ENCODE data around the gene NUDT10.

The NUDT10 gene

DNA sequence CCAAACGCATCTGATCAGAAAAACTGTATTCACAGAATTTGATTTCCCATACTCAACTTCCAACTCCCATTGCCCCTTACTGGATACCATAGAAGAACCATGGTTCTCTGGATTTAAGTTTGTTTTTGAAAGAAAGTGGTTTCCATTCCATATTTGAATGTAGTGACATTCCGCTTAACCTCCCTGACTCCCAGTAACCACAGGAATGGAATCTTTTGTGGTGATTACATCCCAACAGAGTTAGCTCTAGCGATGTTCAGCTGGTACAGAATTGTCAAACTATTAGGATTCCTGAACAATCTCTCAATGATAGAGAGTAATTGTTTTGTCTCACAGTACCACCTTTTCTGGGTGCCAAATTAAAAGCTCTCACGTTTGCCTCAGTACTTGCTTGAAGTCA is 1.7 kb downstream of the NUDT10 start:
- Histone ChIP-seq H3K27ac (ENCODE audit: low read length) (no peak overlapping the region), H3K79me2 (ENCODE audit: low read length) (no peaks in the 10 kb centered on the region), H3K36me3 (replicated peaks; ENCODE audit: low read depth, low read length) (no peaks in the 10 kb centered on the region), H3K4me3 (ENCODE audit: low read length) (no peak overlapping the region), H3K9ac (ENCODE audit: low read length) (no peak overlapping the region), H3K4me2 (ENCODE audit: low read length) (no peak overlapping the region), H4K20me1 (ENCODE audit: insufficient read depth, low read length) (no peaks in the 10 kb centered on the region), H3K9me3 (ENCODE audit: insufficient read depth, low read length) (no peaks in the 10 kb centered on the region), H2AFZ (ENCODE audit: low read depth, low read length) (no peak overlapping the region), H3K4me1 (ENCODE audit: low read length) (no peaks in the 10 kb centered on the region), H3K27me3 (ENCODE audit: low read depth, low read length) (no peaks in the 10 kb centered on the region)
- TF ChIP-seq CTCF (IDR thresholded peaks at IDR 0.05; ENCODE audit: low read depth, low read length) (no peak), EZH2phosphoT487 (IDR thresholded peaks at IDR 0.05; ENCODE audit: low read depth) (no peak)

GRCh38 chrX:51336584-51336983 is 4.0 kb downstream of the NUDT10 start:
- Histone ChIP-seq H2AFZ (ENCODE audit: low read depth, low read length) (no peak overlapping the region), H4K20me1 (ENCODE audit: insufficient read depth, low read length) (no peaks in the 10 kb centered on the region), H3K9me3 (ENCODE audit: insufficient read depth, low read length) (no peaks in the 10 kb centered on the region), H3K4me1 (ENCODE audit: low read length) (no peaks in the 10 kb centered on the region), H3K27me3 (ENCODE audit: low read depth, low read length) (no peaks in the 10 kb centered on the region), H3K27ac (ENCODE audit: low read length) (no peak overlapping the region), H3K9ac (ENCODE audit: low read length) (no peak overlapping the region), H3K4me3 (ENCODE audit: low read length) (no peak overlapping the region), H3K4me2 (ENCODE audit: low read length) (no peak overlapping the region), H3K79me2 (ENCODE audit: low read length) (no peaks in the 10 kb centered on the region), H3K36me3 (replicated peaks; ENCODE audit: low read depth, low read length) (no peaks in the 10 kb centered on the region)
- TF ChIP-seq CTCF (IDR thresholded peaks at IDR 0.05; ENCODE audit: low read depth, low read length) (peak; percentile 52), EZH2phosphoT487 (IDR thresholded peaks at IDR 0.05; ENCODE audit: low read depth) (no peak)

GRCh38 chrX:51361251-51361650 is 28.6 kb downstream of the NUDT10 start:
- H3K27me3 ChIP-seq (ENCODE audit: low read depth, low read length) = no peaks in the 10 kb centered on the region
- H3K9ac ChIP-seq (ENCODE audit: low read length) = no peak overlapping the region
- H3K27ac ChIP-seq (ENCODE audit: low read length) = no peak overlapping the region
- no peaks in the 10 kb centered on the region for H3K36me3 ChIP-seq (replicated peaks; ENCODE audit: low read depth, low read length)
- H3K9me3 ChIP-seq (ENCODE audit: insufficient read depth, low read length) = no peaks in the 10 kb centered on the region
- H3K4me3 ChIP-seq (ENCODE audit: low read length) = no peak overlapping the region
- H3K79me2 ChIP-seq (ENCODE audit: low read length) = no peaks in the 10 kb centered on the region
- no peak overlapping the region for H3K4me2 ChIP-seq (ENCODE audit: low read length)
- H4K20me1 ChIP-seq (ENCODE audit: insufficient read depth, low read length) = no peaks in the 10 kb centered on the region
- H3K4me1 ChIP-seq (ENCODE audit: low read length) = no peaks in the 10 kb centered on the region
- no peak overlapping the region for H2AFZ ChIP-seq (ENCODE audit: low read depth, low read length)
- TF ChIP-seq CTCF (IDR thresholded peaks at IDR 0.05; ENCODE audit: low read depth, low read length) (no peak), EZH2phosphoT487 (IDR thresholded peaks at IDR 0.05; ENCODE audit: low read depth) (no peak)

- Histone ChIP-seq H3K4me1 (ENCODE audit: low read length) (no peaks in the 10 kb centered on the region), H3K9me3 (ENCODE audit: insufficient read depth, low read length) (no peaks in the 10 kb centered on the region), H3K36me3 (replicated peaks; ENCODE audit: low read depth, low read length) (no peaks in the 10 kb centered on the region), H3K27me3 (ENCODE audit: low read depth, low read length) (no peaks in the 10 kb centered on the region), H3K9ac (ENCODE audit: low read length) (no peak overlapping the region), H3K79me2 (ENCODE audit: low read length) (no peaks in the 10 kb centered on the region), H3K4me2 (ENCODE audit: low read length) (no peak overlapping the region), H3K27ac (ENCODE audit: low read length) (no peak overlapping the region), H2AFZ (ENCODE audit: low read depth, low read length) (no peak overlapping the region), H3K4me3 (ENCODE audit: low read length) (no peak overlapping the region), H4K20me1 (ENCODE audit: insufficient read depth, low read length) (no peaks in the 10 kb centered on the region)
- no peak for TF ChIP-seq EZH2phosphoT487 (IDR thresholded peaks at IDR 0.05; ENCODE audit: low read depth)
- no peak for TF ChIP-seq CTCF (IDR thresholded peaks at IDR 0.05; ENCODE audit: low read depth, low read length)
Observed at GRCh38 chrX:51376672-51377071, 44.0 kb downstream of the NUDT10 start.
